SK-N-MC (cell line): ENCODE measurements around the gene MRNIP.

ENCODE experiments used
- DNase-seq: peaks from one replicate; pipeline ENCODE4 v3.0.0-alpha.2; 2011; ENCODE audit warnings: low read depth, low spot score
- H3K27ac ChIP-seq: fragments of 200-600 bp; sonication (generic); 2 replicates; pipeline ENCODE4 v1.5.1; 2016; ENCODE audit warnings: mixed run types
- H3K36me3 ChIP-seq: fragments of 200-600 bp; sonication (generic); 2 replicates; pipeline ENCODE4 v1.6.1; 2017; ENCODE audit warnings: antibody characterized with exemption, low read length, mixed read lengths; ENCODE audit not compliant: insufficient read depth
- H3K4me3 ChIP-seq: fragments of 200-600 bp; sonication (generic); 2 replicates; pipeline ENCODE4 v1.5.1; 2016
- H3K9ac ChIP-seq: fragments of 200-600 bp; sonication (generic); 2 replicates; pipeline ENCODE4 v1.8.0; 2017; ENCODE audit warnings: mixed run types, mixed read lengths; ENCODE audit not compliant: insufficient read length
- H3K9me3 ChIP-seq: fragments of 200-600 bp; sonication (generic); 2 replicates; pipeline ENCODE4 v1.6.1; 2017; ENCODE audit warnings: low read depth, mild to moderate bottlenecking, antibody characterized with exemption, low read length, moderate library complexity, mixed read lengths
- EZH2 ChIP-seq: fragments of 200-600 bp; sonication (generic); IDR thresholded peaks from one replicate; pipeline ENCODE4 v1.6.1; 2017; ENCODE audit warnings: antibody characterized with exemption
- FOXP2 ChIP-seq: optimal IDR thresholded peaks from 2 replicates; pipeline ENCODE3; 2011; ENCODE audit warnings: mild to moderate bottlenecking, moderate library complexity; ENCODE audit not compliant: insufficient read depth; ENCODE audit errors: extremely low read length, control extremely low read depth
- POLR2AphosphoS5 ChIP-seq: IDR thresholded peaks from 2 replicates; pipeline ENCODE4 v1.6.1; 2012; ENCODE audit warnings: mild to moderate bottlenecking, low read depth, low read length, borderline replicate concordance

The MRNIP gene

GRCh38 chr5:179880848-179881590 lies 22.4 kb upstream of the MRNIP start:
- TF ChIP-seq FOXP2 (no peak), EZH2 (no peak), POLR2AphosphoS5 (no peak)
- DNase-seq: no peak

GRCh38 chr5:179880066-179880650 lies 21.5 kb upstream of the MRNIP start:
- no peak for DNase-seq
- Histone ChIP-seq H3K36me3 (peaks cover 27% of the 10 kb centered on the region), H3K27ac (no peak overlapping the region), H3K9ac (no peak overlapping the region), H3K9me3 (peaks cover 15% of the 10 kb centered on the region; the same call in 1 of the 2 replicates), H3K4me3 (no peak overlapping the region)
- TF ChIP-seq FOXP2 (no peak), EZH2 (no peak), POLR2AphosphoS5 (no peak)

More at GRCh38 chr5:179880848-179881590, 22.4 kb upstream of the MRNIP start:
- H3K4me3 ChIP-seq: no peak overlapping the region
- H3K9me3 ChIP-seq: peaks cover 15% of the 10 kb centered on the region; the same call in 1 of the 2 replicates
- H3K27ac ChIP-seq: no peak overlapping the region
- H3K9ac ChIP-seq: no peak overlapping the region
- peaks cover 36% of the 10 kb centered on the region for H3K36me3 ChIP-seq

GRCh38 chr5:179879690-179880010 lies 21.0 kb upstream of the MRNIP start:
- Histone ChIP-seq H3K9me3 (peaks cover 15% of the 10 kb centered on the region; the same call in 1 of the 2 replicates), H3K36me3 (peaks cover 26% of the 10 kb centered on the region), H3K4me3 (no peak overlapping the region), H3K9ac (no peak overlapping the region), H3K27ac (no peak overlapping the region)
- TF ChIP-seq POLR2AphosphoS5 (no peak), FOXP2 (no peak), EZH2 (no peak)
- DNase-seq: no peak

- H3K4me3 ChIP-seq: no peak overlapping the region
- DNase-seq: no peak
- peaks cover 22% of the 10 kb centered on the region for H3K36me3 ChIP-seq
- no peak overlapping the region for H3K27ac ChIP-seq
- H3K9me3 ChIP-seq: peaks cover 11% of the 10 kb centered on the region; the same call in 1 of the 2 replicates
- no peak for TF ChIP-seq EZH2
- no peak for TF ChIP-seq FOXP2
- TF ChIP-seq POLR2AphosphoS5: no peak
- H3K9ac ChIP-seq: no peak overlapping the region
Observed at GRCh38 chr5:179879003-179879689, 20.5 kb upstream of the MRNIP start.

GRCh38 chr5:179878222-179879002 lies 19.8 kb upstream of the MRNIP start:
- no peak for DNase-seq
- Histone ChIP-seq H3K9me3 (peaks cover 3% of the 10 kb centered on the region; the same call in 1 of the 2 replicates), H3K9ac (no peak overlapping the region), H3K4me3 (no peak overlapping the region), H3K36me3 (peaks cover 14% of the 10 kb centered on the region), H3K27ac (no peak overlapping the region)
- TF ChIP-seq EZH2 (no peak), POLR2AphosphoS5 (no peak), FOXP2 (no peak)

- no peak for DNase-seq
- Histone ChIP-seq H3K4me3 (no peak overlapping the region), H3K27ac (no peak overlapping the region), H3K36me3 (peaks cover 12% of the 10 kb centered on the region; the same call in 1 of the 2 replicates), H3K9ac (no peak overlapping the region), H3K9me3 (no peaks in the 10 kb centered on the region)
- no peak for TF ChIP-seq POLR2AphosphoS5
- TF ChIP-seq FOXP2: no peak
- TF ChIP-seq EZH2: no peak
Observed at GRCh38 chr5:179876610-179876952, 18.0 kb upstream of the MRNIP start.

- TF ChIP-seq EZH2: no peak
- no peak for TF ChIP-seq FOXP2
- no peaks in the 10 kb centered on the region for H3K9me3 ChIP-seq
- DNase-seq: no peak
- H3K4me3 ChIP-seq: no peak overlapping the region
- H3K27ac ChIP-seq: no peak overlapping the region
- H3K36me3 ChIP-seq: peaks cover 12% of the 10 kb centered on the region; the same call in 1 of the 2 replicates
- H3K9ac ChIP-seq: no peak overlapping the region
Observed at GRCh38 chr5:179875741-179876609, 17.4 kb upstream of the MRNIP start.
